ENCODE results near the gene STAC3.

The STAC3 gene

DNA sequence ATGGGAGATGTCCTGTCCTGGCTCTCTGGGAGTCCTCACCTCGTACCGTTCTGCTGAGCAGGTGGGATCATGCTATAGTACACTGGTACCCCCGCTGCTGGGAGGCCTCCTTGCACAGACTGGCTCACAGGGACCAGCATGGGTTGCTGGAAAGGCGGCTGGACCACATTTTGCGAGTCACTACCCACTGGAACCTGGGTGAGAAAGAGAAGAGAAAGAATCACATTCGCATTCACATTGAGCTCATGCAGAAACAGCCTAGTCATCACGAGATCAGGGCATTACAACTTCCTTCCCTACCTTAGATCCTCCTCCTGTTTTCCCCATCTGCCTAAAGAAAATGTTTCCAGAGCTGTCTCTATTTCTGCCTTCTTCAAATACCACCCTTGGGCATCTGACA, 17.3 kb upstream of the STAC3 start:
- no peak overlapping the region for H3K4me2 ChIP-seq (ENCODE audit: low read depth, low read length, poor library complexity, severe bottlenecking)
- H3K36me3 ChIP-seq (ENCODE audit: low read length), result peaks cover 19% of the 10 kb centered on the region; the same call in 1 of the 2 replicates
- no peaks in the 10 kb centered on the region for H3K9me2 ChIP-seq (replicated peaks; ENCODE audit: insufficient read depth, low read length)
- H4K20me1 ChIP-seq (ENCODE audit: low read depth, low read length), result no peaks in the 10 kb centered on the region
- no peak overlapping the region for H3K4me3 ChIP-seq (ENCODE audit: insufficient read depth, low read length, poor library complexity, severe bottlenecking)
- no peaks in the 10 kb centered on the region for H3K79me2 ChIP-seq (ENCODE audit: insufficient read depth, low read length)
- no peak overlapping the region for H2AFZ ChIP-seq (ENCODE audit: low read depth, low read length, severe bottlenecking)
- no peak for TF ChIP-seq EZH2phosphoT487 (conservative IDR thresholded peaks at IDR 0.05; ENCODE audit: low read length)
- TF ChIP-seq, protein P1, sequence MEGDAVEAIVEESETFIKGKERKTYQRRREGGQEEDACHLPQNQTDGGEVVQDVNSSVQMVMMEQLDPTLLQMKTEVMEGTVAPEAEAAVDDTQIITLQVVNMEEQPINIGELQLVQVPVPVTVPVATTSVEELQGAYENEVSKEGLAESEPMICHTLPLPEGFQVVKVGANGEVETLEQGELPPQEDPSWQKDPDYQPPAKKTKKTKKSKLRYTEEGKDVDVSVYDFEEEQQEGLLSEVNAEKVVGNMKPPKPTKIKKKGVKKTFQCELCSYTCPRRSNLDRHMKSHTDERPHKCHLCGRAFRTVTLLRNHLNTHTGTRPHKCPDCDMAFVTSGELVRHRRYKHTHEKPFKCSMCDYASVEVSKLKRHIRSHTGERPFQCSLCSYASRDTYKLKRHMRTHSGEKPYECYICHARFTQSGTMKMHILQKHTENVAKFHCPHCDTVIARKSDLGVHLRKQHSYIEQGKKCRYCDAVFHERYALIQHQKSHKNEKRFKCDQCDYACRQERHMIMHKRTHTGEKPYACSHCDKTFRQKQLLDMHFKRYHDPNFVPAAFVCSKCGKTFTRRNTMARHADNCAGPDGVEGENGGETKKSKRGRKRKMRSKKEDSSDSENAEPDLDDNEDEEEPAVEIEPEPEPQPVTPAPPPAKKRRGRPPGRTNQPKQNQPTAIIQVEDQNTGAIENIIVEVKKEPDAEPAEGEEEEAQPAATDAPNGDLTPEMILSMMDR (IDR thresholded peaks at IDR 0.05; ENCODE audit: insufficient read depth, low read length, poor library complexity, severe bottlenecking), result no peak
- H3K27ac ChIP-seq (ENCODE audit: low read depth, low read length), result no peak overlapping the region
- H3K27me3 ChIP-seq (ENCODE audit: low read length), result no peaks in the 10 kb centered on the region
- H3K9ac ChIP-seq (ENCODE audit: low read length), result no peak overlapping the region
- no peaks in the 10 kb centered on the region for H3K9me3 ChIP-seq (ENCODE audit: insufficient read depth, low read length)
- H3F3A ChIP-seq (ENCODE audit: insufficient read depth), result 0 out of 2 replicates have a peak, but pooled peaks cover 4% of the 10 kb centered on the region

DNA sequence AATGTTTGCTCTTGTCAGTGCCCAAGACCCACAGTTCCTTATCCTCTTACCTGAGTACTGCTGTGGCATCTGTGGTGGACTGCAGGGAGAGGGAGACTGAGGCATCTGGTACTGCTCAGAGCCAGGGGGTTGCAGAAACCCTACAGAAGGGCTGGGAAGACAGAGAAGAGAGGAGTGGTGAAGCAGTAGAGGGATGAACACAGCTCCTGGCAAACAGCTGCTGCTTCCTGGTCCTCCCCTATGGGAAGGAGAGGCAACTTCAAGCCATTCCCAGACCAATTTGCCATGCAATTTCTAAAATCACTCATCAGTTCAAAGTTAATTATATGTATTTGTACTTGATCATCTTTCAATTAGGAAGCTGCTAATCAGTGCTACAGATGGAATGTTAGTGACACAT, 15.7 kb upstream of the STAC3 start:
- Histone ChIP-seq H3K79me2 (ENCODE audit: insufficient read depth, low read length) (no peaks in the 10 kb centered on the region), H3F3A (ENCODE audit: insufficient read depth) (0 out of 2 replicates have a peak, but pooled peaks cover 4% of the 10 kb centered on the region), H3K9me2 (replicated peaks; ENCODE audit: insufficient read depth, low read length) (no peaks in the 10 kb centered on the region), H3K9ac (ENCODE audit: low read length) (no peak overlapping the region), H3K36me3 (ENCODE audit: low read length) (peaks cover 16% of the 10 kb centered on the region; the same call in 1 of the 2 replicates), H3K27me3 (ENCODE audit: low read length) (no peaks in the 10 kb centered on the region), H3K27ac (ENCODE audit: low read depth, low read length) (no peak overlapping the region), H3K4me3 (ENCODE audit: insufficient read depth, low read length, poor library complexity, severe bottlenecking) (no peak overlapping the region), H3K9me3 (ENCODE audit: insufficient read depth, low read length) (no peaks in the 10 kb centered on the region), H4K20me1 (ENCODE audit: low read depth, low read length) (no peaks in the 10 kb centered on the region), H3K4me2 (ENCODE audit: low read depth, low read length, poor library complexity, severe bottlenecking) (no peak overlapping the region), H2AFZ (ENCODE audit: low read depth, low read length, severe bottlenecking) (no peak overlapping the region)
- TF ChIP-seq EZH2phosphoT487 (conservative IDR thresholded peaks at IDR 0.05; ENCODE audit: low read length), result no peak
- TF ChIP-seq, protein P1 (IDR thresholded peaks at IDR 0.05; ENCODE audit: insufficient read depth, low read length, poor library complexity, severe bottlenecking), result no peak

DNA sequence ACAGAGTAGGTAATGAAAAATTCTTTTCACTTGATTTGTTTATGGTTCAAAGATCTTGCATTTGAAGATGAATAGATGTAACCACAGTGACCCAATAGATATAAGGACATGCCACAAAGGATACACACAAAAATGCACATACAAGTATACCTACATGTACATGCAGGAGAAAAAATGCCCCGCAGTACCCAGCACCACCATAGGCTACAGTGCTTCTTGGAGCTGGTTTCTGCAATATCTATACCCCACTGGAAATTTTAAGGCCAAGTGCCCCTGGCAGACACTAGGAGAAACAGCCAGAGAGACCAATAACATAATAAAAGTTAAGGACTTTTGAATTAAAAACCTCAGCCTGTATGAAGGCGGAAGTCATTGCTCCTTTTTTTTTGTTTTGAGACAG, 12.1 kb upstream of the STAC3 start:
- Histone ChIP-seq H3K36me3 (ENCODE audit: low read length) (peaks cover 6% of the 10 kb centered on the region; the same call in 1 of the 2 replicates), H4K20me1 (ENCODE audit: low read depth, low read length) (no peaks in the 10 kb centered on the region), H3K27me3 (ENCODE audit: low read length) (no peaks in the 10 kb centered on the region), H2AFZ (ENCODE audit: low read depth, low read length, severe bottlenecking) (no peak overlapping the region), H3K9me2 (replicated peaks; ENCODE audit: insufficient read depth, low read length) (no peaks in the 10 kb centered on the region), H3K4me3 (ENCODE audit: insufficient read depth, low read length, poor library complexity, severe bottlenecking) (no peak overlapping the region), H3K9me3 (ENCODE audit: insufficient read depth, low read length) (no peaks in the 10 kb centered on the region), H3K27ac (ENCODE audit: low read depth, low read length) (no peak overlapping the region), H3K9ac (ENCODE audit: low read length) (no peak overlapping the region), H3K79me2 (ENCODE audit: insufficient read depth, low read length) (no peaks in the 10 kb centered on the region), H3K4me2 (ENCODE audit: low read depth, low read length, poor library complexity, severe bottlenecking) (no peak overlapping the region), H3F3A (ENCODE audit: insufficient read depth) (0 out of 2 replicates have a peak, but pooled peaks cover 4% of the 10 kb centered on the region)
- TF ChIP-seq, protein P1 (IDR thresholded peaks at IDR 0.05; ENCODE audit: insufficient read depth, low read length, poor library complexity, severe bottlenecking), result no peak
- no peak for TF ChIP-seq EZH2phosphoT487 (conservative IDR thresholded peaks at IDR 0.05; ENCODE audit: low read length)

All from SU-DHL-6 (cell line).